ENCODE data around the gene IFIT1B. TPM values are rescaled to one million over a fixed set of nuclear protein-coding genes. Genes with fewer than 3 reads are reported as not detected.

The IFIT1B gene
- total RNA-seq, 1 experiment from 2014 or later: not detected

- Histone ChIP-seq H3K36me3 (ENCODE audit: control insufficient read depth in 1 of 2, insufficient read depth in 2 of 2, low read length in 2 of 2) (no peaks in the 10 kb centered on the region), H3K9me2 (ENCODE audit: insufficient read depth) (no peaks in the 10 kb centered on the region), H4K20me1 (ENCODE audit: insufficient read depth) (no peaks in the 10 kb centered on the region), H3K79me2 (ENCODE audit: insufficient read depth, low read length) (no peaks in the 10 kb centered on the region), H3K9ac (ENCODE audit: low read length) (no peak overlapping the region), H3K27me3 (ENCODE audit: insufficient read depth, low read length) (no peaks in the 10 kb centered on the region), H3K4me1 (ENCODE audit: control insufficient read depth in 1 of 2, insufficient read depth in 2 of 2, low read length in 2 of 2) (peaks cover 3 to 15% of the 10 kb centered on the region in 2 experiments; a peak in 2 of 4 replicates), H3K9me3 (ENCODE audit: control insufficient read depth in 1 of 2, insufficient read depth in 1 of 2, low read depth in 1 of 2, low read length in 2 of 2) (no peaks in the 10 kb centered on the region), H3K27ac (ENCODE audit: low read depth, low read length) (no peak overlapping the region), H2AFZ (ENCODE audit: low read depth, low read length, poor library complexity, severe bottlenecking) (no peak overlapping the region), H3K4me3 (replicated peaks in 1 of 2; ENCODE audit: low read depth in 1 of 2, low read length in 2 of 2) (no peak overlapping the region), H3K4me2 (ENCODE audit: low read length) (no peak overlapping the region)
- RAD21 ChIA-PET (ENCODE audit: low non-redundant PET in 1 of 2, low total read pairs in 2 of 2, uncharacterized antibody in 2 of 2, unreplicated experiment in 2 of 2): no interaction called here
- TF ChIP-seq ZNF274 (IDR thresholded peaks at IDR 0.05; ENCODE audit: low read depth, low read length) (no peak), ELF1 (IDR thresholded peaks at IDR 0.05; ENCODE audit: borderline replicate concordance, low read depth) (no peak), REST (IDR thresholded peaks at IDR 0.05; ENCODE audit: low read depth) (no peak), CEBPB (IDR thresholded peaks at IDR 0.05; ENCODE audit: low read depth) (no peak), FOSL1 (IDR thresholded peaks at IDR 0.05; ENCODE audit: low read depth) (no peak), ATF3 (IDR thresholded peaks at IDR 0.05) (no peak), CBX3 (IDR thresholded peaks at IDR 0.05; ENCODE audit: low read depth) (no peak), TCF7L2 (IDR thresholded peaks at IDR 0.05; ENCODE audit: borderline replicate concordance, extremely low read depth, insufficient read depth, insufficient read length) (no peak), SIN3A (IDR thresholded peaks at IDR 0.05; ENCODE audit: low read depth) (no peak), EZH2 (IDR thresholded peaks at IDR 0.05) (no peak), SRF (IDR thresholded peaks at IDR 0.05; ENCODE audit: low read depth) (no peak), CTCF (IDR thresholded peaks at IDR 0.05 in 2 of 3, conservative IDR thresholded peaks at IDR 0.05 in 1 of 3; ENCODE audit: borderline replicate concordance in 1 of 3, insufficient read depth in 1 of 3, low read depth in 2 of 3, low read length in 2 of 3) (no peak), YY1 (IDR thresholded peaks at IDR 0.05; ENCODE audit: extremely low read depth, insufficient replicate concordance, low read depth, low read length) (no peak), EGR1 (IDR thresholded peaks at IDR 0.05; ENCODE audit: low read depth) (no peak)
- CTCF ChIA-PET: no interaction called here
- intact Hi-C loops (cut with micrococcal nuclease): no loop called here
- ATAC-seq (no peak), DNase-seq (ENCODE audit: low read depth, low spot score) (no peak)
- POLR2A ChIA-PET: no interaction called here
- BruUV-seq (replicated peaks): no TSS peak
Measured at GRCh38 chr10:89338713-89339112, 39.1 kb upstream of the IFIT1B start.

Measured in HCT116 (cell line).